Stimulated activated CD4-positive, alpha-beta T cell treated with anti-CD3 and anti-CD28 coated beads, Interleukin-1b, Interleukin-23, amount 100 ng/mL, for 24 hours (primary cell): ENCODE measurements around the gene LDHD.
"Not testable (repeated sequence)": the region's sequence is repeated elsewhere in the genome, so short reads cannot be mapped to it uniquely, and the experiment has no call there.

Experiments
- DNase-seq, 4 experiments: peaks; one replicate each; pipeline ENCODE4 v3.0.0-alpha.2; 2020; ENCODE audit warnings: low read depth in 4 of 4, low spot score in 1 of 4

LDHD gene

GRCh38 chr16:75100603-75100990, 16.0 kb downstream of the LDHD start:
- no peak for DNase-seq

- no peak for DNase-seq
Measured at GRCh38 chr16:75099738-75100602, 16.6 kb downstream of the LDHD start.

- DNase-seq = no peak
Measured at GRCh38 chr16:75099075-75099667, 17.4 kb downstream of the LDHD start.

GRCh38 chr16:75097941-75098901, 18.4 kb downstream of the LDHD start:
- peak in 3 of 4 experiments; percentile 31 to 69 (median 59) for DNase-seq

GRCh38 chr16:75097191-75097761, 19.3 kb downstream of the LDHD start:
- no peak for DNase-seq

GRCh38 chr16:75096656-75097055, 19.9 kb downstream of the LDHD start:
- DNase-seq = no peak

GRCh38 chr16:75095204-75095621, 21.4 kb downstream of the LDHD start:
- no peak for DNase-seq

GRCh38 chr16:75093598-75094540, 22.7 kb downstream of the LDHD start:
- no peak for DNase-seq

- no peak for DNase-seq
Measured at GRCh38 chr16:75092777-75093176, 23.8 kb downstream of the LDHD start.

GRCh38 chr16:75091619-75092018, 25.0 kb downstream of the LDHD start:
- DNase-seq = not testable (repeated sequence)

GRCh38 chr16:75090899-75091298, 25.7 kb downstream of the LDHD start:
- not testable (repeated sequence) for DNase-seq

- DNase-seq = no peak
Measured at GRCh38 chr16:75089486-75090202, 26.9 kb downstream of the LDHD start.

GRCh38 chr16:75088934-75089333, 27.6 kb downstream of the LDHD start:
- DNase-seq = no peak

GRCh38 chr16:75088216-75088615, 28.4 kb downstream of the LDHD start:
- DNase-seq = no peak

- no peak for DNase-seq
Measured at GRCh38 chr16:75087375-75087979, 29.1 kb downstream of the LDHD start.

GRCh38 chr16:75086688-75087374, 29.7 kb downstream of the LDHD start:
- DNase-seq = no peak

GRCh38 chr16:75086281-75086680, 30.3 kb downstream of the LDHD start:
- no peak for DNase-seq

- no peak for DNase-seq
Measured at GRCh38 chr16:75085556-75085955, 31.0 kb downstream of the LDHD start.
